WTC11 (cell line): Measurements from ENCODE around the gene PRR5L.

Experiments used
- IRF2 ChIP-seq: sonication (generic); formaldehyde crosslinking; IDR thresholded peaks from 2 replicates; pipeline ENCODE4 v1.8.0; 2022; ENCODE audit warnings: low read depth, missing genetic modification reagents, borderline replicate concordance
- NFE2L1 ChIP-seq: sonication (generic); formaldehyde crosslinking; IDR thresholded peaks from 2 replicates; pipeline ENCODE4 v1.8.1; 2023; ENCODE audit warnings: missing genetic modification reagents
- TF ChIP-seq, protein P1 (sequence below): sonication (generic); formaldehyde crosslinking; IDR thresholded peaks from 2 replicates; pipeline ENCODE4 v1.8.1; 2022; ENCODE audit warnings: mild to moderate bottlenecking, missing genetic modification reagents, moderate library complexity, borderline replicate concordance

DNA sequence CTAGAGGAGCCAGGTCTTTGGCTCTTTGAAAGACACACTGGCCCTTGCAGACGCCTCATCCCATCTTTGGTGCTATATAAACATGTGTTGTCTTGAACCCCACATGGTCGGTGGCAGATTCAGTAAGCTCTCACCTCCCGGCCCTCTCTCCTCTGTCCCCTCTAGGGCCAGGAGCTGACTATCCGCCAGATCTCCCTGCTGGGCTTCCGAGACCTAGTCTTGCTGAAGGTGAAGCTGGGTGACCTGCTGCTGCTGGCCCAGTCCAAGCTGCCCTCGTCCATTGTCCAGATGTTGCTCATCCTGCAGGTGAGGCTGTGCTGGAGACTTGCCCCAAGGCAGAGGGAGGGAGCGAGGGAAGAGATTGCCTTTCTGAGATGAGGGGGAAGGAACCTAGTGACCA lies 150.0 kb downstream of the PRR5L start:
- TF ChIP-seq NFE2L1 (CRISPR knock-in tag), result no peak
- TF ChIP-seq, protein P1, sequence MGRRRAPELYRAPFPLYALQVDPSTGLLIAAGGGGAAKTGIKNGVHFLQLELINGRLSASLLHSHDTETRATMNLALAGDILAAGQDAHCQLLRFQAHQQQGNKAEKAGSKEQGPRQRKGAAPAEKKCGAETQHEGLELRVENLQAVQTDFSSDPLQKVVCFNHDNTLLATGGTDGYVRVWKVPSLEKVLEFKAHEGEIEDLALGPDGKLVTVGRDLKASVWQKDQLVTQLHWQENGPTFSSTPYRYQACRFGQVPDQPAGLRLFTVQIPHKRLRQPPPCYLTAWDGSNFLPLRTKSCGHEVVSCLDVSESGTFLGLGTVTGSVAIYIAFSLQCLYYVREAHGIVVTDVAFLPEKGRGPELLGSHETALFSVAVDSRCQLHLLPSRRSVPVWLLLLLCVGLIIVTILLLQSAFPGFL (CRISPR knock-in tag), result no peak
- no peak for TF ChIP-seq IRF2
